H9 (cell line): ENCODE results near the gene ODAD3. TPM values are rescaled to one million over a fixed set of nuclear protein-coding genes. Genes with fewer than 3 reads are reported as not detected.
A peak's percentile ranks its signal among the peaks of the same experiment; 100 is the strongest.

Source experiments
- DNase-seq: peaks from one replicate; pipeline ENCODE4 v3.0.0-alpha.2; 2017
- H2AFZ ChIP-seq: one replicate; pipeline ENCODE4 v1.6.1; 2013; ENCODE audit warnings: mild to moderate bottlenecking, low read length, control low read depth, moderate library complexity
- H2AK5ac ChIP-seq: 2 replicates; pipeline ENCODE4 v1.6.1; 2013; ENCODE audit warnings: low read length, control low read depth, mixed read lengths; ENCODE audit not compliant: insufficient read length
- H2BK120ac ChIP-seq: one replicate; pipeline ENCODE4 v1.6.1; 2013; ENCODE audit warnings: low read depth, mild to moderate bottlenecking, low read length, control low read depth, inconsistent platforms; ENCODE audit not compliant: poor library complexity, severe bottlenecking
- H2BK12ac ChIP-seq: 2 replicates; pipeline ENCODE4 v1.6.1; 2013; ENCODE audit warnings: low read length, control low read depth, mixed read lengths, low read depth; ENCODE audit not compliant: insufficient read length
- H2BK15ac ChIP-seq: 2 replicates; pipeline ENCODE4 v1.6.1; 2013; ENCODE audit warnings: low read depth, low read length, control low read depth
- H2BK20ac ChIP-seq: one replicate; pipeline ENCODE4 v1.6.1; 2013; ENCODE audit warnings: low read depth, mild to moderate bottlenecking, low read length, control low read depth, inconsistent platforms; ENCODE audit not compliant: poor library complexity, severe bottlenecking
- H2BK5ac ChIP-seq: 2 replicates; pipeline ENCODE4 v1.6.1; 2013; ENCODE audit warnings: low read length, control low read depth, mixed read lengths; ENCODE audit not compliant: insufficient read length
- H3K14ac ChIP-seq: 2 replicates; pipeline ENCODE4 v1.6.1; 2013; ENCODE audit warnings: low read length, control low read depth; ENCODE audit not compliant: insufficient read depth
- H3K18ac ChIP-seq: 2 replicates; pipeline ENCODE4 v1.6.1; 2013; ENCODE audit warnings: low read depth, mild to moderate bottlenecking, mixed read lengths, low read length, control low read depth; ENCODE audit not compliant: insufficient read length
- H3K23ac ChIP-seq: 2 replicates; pipeline ENCODE4 v1.6.1; 2013; ENCODE audit warnings: low read length, control low read depth, mixed read lengths, low read depth; ENCODE audit not compliant: insufficient read length
- H3K23me2 ChIP-seq: 2 replicates; pipeline ENCODE4 v1.6.1; 2013; ENCODE audit warnings: low read depth, mild to moderate bottlenecking, mixed read lengths, low read length, control low read depth; ENCODE audit not compliant: insufficient read length, poor library complexity, severe bottlenecking
- H3K27ac ChIP-seq: 2 replicates; pipeline ENCODE4 v1.5.1; 2013; ENCODE audit warnings: low read length, control low read depth, mixed read lengths, low read depth; ENCODE audit not compliant: insufficient read length
- H3K27me3 ChIP-seq: 2 replicates; pipeline ENCODE4 v1.6.1; 2013; ENCODE audit warnings: low read length, control low read depth, inconsistent platforms; ENCODE audit not compliant: insufficient read depth
- H3K4ac ChIP-seq: 2 replicates; pipeline ENCODE4 v1.6.1; 2013; ENCODE audit warnings: low read depth, mild to moderate bottlenecking, control low read depth, inconsistent platforms, low read length, moderate library complexity
- H3K4me1 ChIP-seq: 2 replicates; pipeline ENCODE4 v1.6.1; 2013; ENCODE audit warnings: low read length, control low read depth, inconsistent platforms; ENCODE audit not compliant: insufficient read depth
- H3K4me2 ChIP-seq: 2 replicates; pipeline ENCODE4 v1.6.1; 2013; ENCODE audit warnings: low read length, control low read depth, mixed read lengths; ENCODE audit not compliant: insufficient read length, insufficient read depth
- H3K56ac ChIP-seq: 2 replicates; pipeline ENCODE4 v1.6.1; 2013; ENCODE audit warnings: low read depth, mild to moderate bottlenecking, mixed read lengths, low read length, control low read depth; ENCODE audit not compliant: insufficient read length
- H3K79me1 ChIP-seq: 2 replicates; pipeline ENCODE4 v1.6.1; 2013; ENCODE audit warnings: low read depth, mild to moderate bottlenecking, moderate library complexity, low read length, control low read depth, inconsistent platforms; ENCODE audit not compliant: insufficient read depth, poor library complexity, severe bottlenecking
- H3K79me2 ChIP-seq: 2 replicates; pipeline ENCODE4 v1.6.1; 2013; ENCODE audit warnings: low read length, control low read depth, inconsistent platforms; ENCODE audit not compliant: insufficient read depth
- H3K9ac ChIP-seq: 2 replicates; pipeline ENCODE4 v1.6.1; 2013; ENCODE audit warnings: low read length, control low read depth, mixed read lengths; ENCODE audit not compliant: insufficient read length; ENCODE audit errors: extremely low read depth
- H3K9me3 ChIP-seq: one replicate; pipeline ENCODE4 v1.6.1; 2013; ENCODE audit warnings: low read depth, low read length, inconsistent platforms; ENCODE audit not compliant: control insufficient read depth
- H3T11ph ChIP-seq: one replicate; pipeline ENCODE4 v1.6.1; 2013; ENCODE audit warnings: mild to moderate bottlenecking, low read length, control low read depth, inconsistent platforms
- H4K20me1 ChIP-seq: one replicate; pipeline ENCODE4 v1.6.1; 2013; ENCODE audit not compliant: control insufficient read depth, insufficient read length, insufficient read depth
- H4K5ac ChIP-seq: 2 replicates; pipeline ENCODE4 v1.6.1; 2013; ENCODE audit warnings: low read depth, mild to moderate bottlenecking, mixed read lengths, low read length, control low read depth; ENCODE audit not compliant: insufficient read length
- H4K8ac ChIP-seq: replicated peaks from 2 replicates; pipeline ENCODE4 v1.6.1; 2013; ENCODE audit warnings: low read length, control low read depth, mixed read lengths, low read depth; ENCODE audit not compliant: insufficient read length
- H4K91ac ChIP-seq: 2 replicates; pipeline ENCODE4 v1.6.1; 2013; ENCODE audit warnings: low read depth, mild to moderate bottlenecking, moderate library complexity, mixed read lengths, low read length, control low read depth; ENCODE audit not compliant: insufficient read length
- H3K27ac Mint-ChIP-seq, 3 experiments: 2 replicates in 2 of 3; 3 replicates in 1 of 3; pipeline ENCODE4 v1.8.0; 2020 to 2021; ENCODE audit warnings: mixed read lengths in 3 of 3, mild to moderate bottlenecking in 1 of 3, moderate library complexity in 1 of 3
- H3K27me3 Mint-ChIP-seq: 2 replicates; pipeline ENCODE4 v1.8.0; 2021; ENCODE audit warnings: low read depth, mild to moderate bottlenecking, moderate library complexity, mixed read lengths
- H3K36me3 Mint-ChIP-seq, 3 experiments: 2 replicates in 2 of 3; 3 replicates in 1 of 3; pipeline ENCODE4 v1.8.0; 2020 to 2021; ENCODE audit warnings: low read depth in 3 of 3, mixed read lengths in 3 of 3; ENCODE audit not compliant: insufficient read depth in 1 of 3
- H3K4me1 Mint-ChIP-seq, 2 experiments: 2 replicates each; pipeline ENCODE4 v1.8.0; 2020; ENCODE audit warnings: mixed read lengths in 2 of 2
- H3K4me3 Mint-ChIP-seq, 2 experiments: 2 replicates in 1 of 2; 3 replicates in 1 of 2; pipeline ENCODE4 v1.8.0; 2020 to 2021; ENCODE audit warnings: mild to moderate bottlenecking in 2 of 2, mixed read lengths in 2 of 2, moderate library complexity in 1 of 2
- H3K9me3 Mint-ChIP-seq, 2 experiments: 2 replicates in 1 of 2; 3 replicates in 1 of 2; pipeline ENCODE4 v1.8.0; 2020; ENCODE audit warnings: mild to moderate bottlenecking in 2 of 2, mixed read lengths in 2 of 2, moderate library complexity in 1 of 2
- CTCF ChIP-seq: fragments of 200-600 bp; sonication (generic); conservative IDR thresholded peaks from 3 replicates; pipeline ENCODE4 v1.8.0; 2021; ENCODE audit warnings: antibody characterized with exemption, mild to moderate bottlenecking
- WGBS: extraction: QIAGEN DNeasy Blood & Tissue Kit; methylation state at CpG from one replicate; pipeline ENCODE4 v1.1.7; 2013; ENCODE audit warnings: missing lambda C conversion rate, low lambda C conversion rate, mixed read lengths; ENCODE audit not compliant: insufficient read length; ENCODE audit errors: extremely low coverage; 5-methylcytosine and 5-hydroxymethylcytosine counted together
- total RNA-seq: library from RNA; stranded (reverse); gene quantifications from 2 replicates; pipeline ENCODE4 v1.2.1, GENCODE V29; 2021

Gene ODAD3
- total RNA-seq, 1 experiment from 2014 or later: 2.5 TPM

- Histone ChIP-seq H4K91ac (no peak overlapping the region), H3K4me1 (no peaks in the 10 kb centered on the region), H2AFZ (no peak overlapping the region), H3K79me2 (no peaks in the 10 kb centered on the region), H3K56ac (no peak overlapping the region), H2BK20ac (no peak overlapping the region), H3K27ac (no peak overlapping the region), H3K4me2 (no peak overlapping the region), H3K18ac (no peak overlapping the region), H3K4ac (no peak overlapping the region), H4K5ac (no peak overlapping the region), H2AK5ac (no peak overlapping the region), H3K9me3 (no peaks in the 10 kb centered on the region), H2BK15ac (no peak overlapping the region), H3K23ac (no peak overlapping the region), H3K23me2 (peaks cover 7% of the 10 kb centered on the region), H2BK12ac (no peak overlapping the region), H4K20me1 (no peaks in the 10 kb centered on the region), H2BK120ac (no peak overlapping the region), H3K79me1 (no peaks in the 10 kb centered on the region), H4K8ac (no peak overlapping the region), H3K14ac (no peak overlapping the region), H3T11ph (no peak overlapping the region), H3K27me3 (peaks cover 12% of the 10 kb centered on the region; the same call in 1 of the 2 replicates), H3K9ac (no peak overlapping the region), H2BK5ac (no peak overlapping the region)
- WGBS: no CpG with 5 or more reads among the region's 57 CpGs
- no peak overlapping the region for H3K27ac Mint-ChIP-seq
- DNase-seq: peak; percentile 77
- no peak for TF ChIP-seq CTCF
- peaks cover 0 to 4% of the 10 kb centered on the region in 2 experiments; a peak in 3 of 5 replicates for H3K9me3 Mint-ChIP-seq
- peaks cover 4 to 15% of the 10 kb centered on the region in 2 experiments; a peak in 3 of 4 replicates for H3K4me1 Mint-ChIP-seq
- no peaks in the 10 kb centered on the region; a peak in 1 of 7 replicates for H3K36me3 Mint-ChIP-seq
- H3K4me3 Mint-ChIP-seq: no peak overlapping the region
- H3K27me3 Mint-ChIP-seq: peaks cover 28% of the 10 kb centered on the region
Measured at GRCh38 chr19:11483366-11484111, 48.6 kb upstream of the ODAD3 start.
